ENCODE measurements around the gene LPP.

GRCh38 chr3:188306435-188307005 is 152.6 kb downstream of the LPP start:
- TF ChIP-seq EZH2 (IDR thresholded peaks at IDR 0.05; ENCODE audit: borderline replicate concordance, low read depth, low read length, severe bottlenecking) (no peak), CTCF (IDR thresholded peaks at IDR 0.05; ENCODE audit: borderline replicate concordance, extremely low read depth, low read length, poor library complexity, severe bottlenecking) (no peak)

Measured in DND-41 (cell line).